HG02870 (cell line): ENCODE results near the gene DHRS12.

Experiments used
- ATAC-seq: cut with Tn5 transposase; IDR thresholded peaks from one replicate; pipeline ENCODE4 v1.9.1; 2021; ENCODE audit warnings: mild to moderate bottlenecking, moderate library complexity; ENCODE audit not compliant: unreplicated experiment

The DHRS12 gene

GRCh38 chr13:51811920-51812451, 8.0 kb upstream of the DHRS12 start:
- no peak for ATAC-seq

- ATAC-seq, result no peak
Observed at GRCh38 chr13:51811046-51811445, 7.1 kb upstream of the DHRS12 start.

GRCh38 chr13:51808811-51809210, 4.8 kb upstream of the DHRS12 start:
- ATAC-seq, result no peak

- ATAC-seq, result no peak
Observed at GRCh38 chr13:51807041-51807440, 3.1 kb upstream of the DHRS12 start.

GRCh38 chr13:51806566-51806965, 2.6 kb upstream of the DHRS12 start:
- ATAC-seq, result no peak

- ATAC-seq, result no peak
Observed at GRCh38 chr13:51805925-51806324, 2.0 kb upstream of the DHRS12 start.

GRCh38 chr13:51805313-51805712, 1.4 kb upstream of the DHRS12 start:
- ATAC-seq, result no peak

GRCh38 chr13:51804295-51805172, 571 bp upstream of the DHRS12 start:
- no peak for ATAC-seq

GRCh38 chr13:51802631-51803418, 1.1 kb downstream of the DHRS12 start:
- no peak for ATAC-seq

GRCh38 chr13:51801631-51802099, 2.3 kb downstream of the DHRS12 start:
- ATAC-seq, result no peak

- ATAC-seq, result no peak
Observed at GRCh38 chr13:51800486-51800885, 3.5 kb downstream of the DHRS12 start.

- no peak for ATAC-seq
Observed at GRCh38 chr13:51799261-51799660, 4.7 kb downstream of the DHRS12 start.

GRCh38 chr13:51797664-51798488, 6.1 kb downstream of the DHRS12 start:
- ATAC-seq, result no peak

GRCh38 chr13:51796546-51796945, 7.4 kb downstream of the DHRS12 start:
- ATAC-seq, result no peak

GRCh38 chr13:51795419-51795818, 8.5 kb downstream of the DHRS12 start:
- no peak for ATAC-seq

- no peak for ATAC-seq
Observed at GRCh38 chr13:51794964-51795363, 9.0 kb downstream of the DHRS12 start.

GRCh38 chr13:51793570-51794271, 10.2 kb downstream of the DHRS12 start:
- ATAC-seq, result peak; percentile 67

- no peak for ATAC-seq
Observed at GRCh38 chr13:51786425-51787265, 17.3 kb downstream of the DHRS12 start.

GRCh38 chr13:51785712-51786424, 18.1 kb downstream of the DHRS12 start:
- no peak for ATAC-seq
